ENCODE data around the gene CDKN1C. TPM values are rescaled to one million over a fixed set of nuclear protein-coding genes. Genes with fewer than 3 reads are reported as not detected.

The CDKN1C gene
- polyA plus RNA-seq, 1 donor from 2014 or later: 36.7 TPM

DNA sequence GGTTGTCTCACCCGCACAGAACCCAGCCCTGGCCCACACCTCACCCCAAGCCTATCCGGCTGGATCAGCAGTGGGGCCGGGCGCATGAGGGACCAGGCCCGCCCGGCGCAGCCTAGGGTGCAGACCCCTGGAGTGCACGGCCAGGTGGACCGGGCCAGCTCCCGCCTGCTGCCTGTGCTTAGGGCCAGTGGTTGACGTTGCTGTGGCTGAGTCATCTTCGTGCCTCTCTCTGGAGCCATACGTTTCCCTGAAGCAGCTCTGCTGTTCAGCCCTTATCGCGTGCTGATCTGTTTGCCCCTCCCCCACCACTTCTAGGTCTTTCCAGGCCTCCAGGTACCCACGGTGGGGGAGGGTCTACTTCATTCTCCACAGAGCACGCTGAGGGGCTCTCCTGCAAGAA lies 39.5 kb downstream of the CDKN1C start:
- no peak overlapping the region for H3K4me2 ChIP-seq (ENCODE audit: low read length)
- no peaks in the 10 kb centered on the region for H3F3A ChIP-seq (ENCODE audit: insufficient read depth, low read length, poor library complexity, severe bottlenecking)
- no peak overlapping the region for H3K4me3 ChIP-seq (ENCODE audit: low read length)
- no peaks in the 10 kb centered on the region for H3K27me3 ChIP-seq (ENCODE audit: insufficient read depth, low read depth, low read length)
- H3K9ac ChIP-seq (ENCODE audit: low read length): no peak overlapping the region
- TF ChIP-seq SMC3 (conservative IDR thresholded peaks at IDR 0.05; ENCODE audit: poor library complexity) (no peak), EZH2 (IDR thresholded peaks at IDR 0.05; ENCODE audit: borderline replicate concordance, insufficient read depth, low read length, poor library complexity, severe bottlenecking) (no peak), TAF1 (IDR thresholded peaks at IDR 0.05; ENCODE audit: low read depth) (no peak), RAD21 (conservative IDR thresholded peaks at IDR 0.05) (no peak), EP300 (conservative IDR thresholded peaks at IDR 0.05; ENCODE audit: poor library complexity, severe bottlenecking) (no peak), POLR2AphosphoS5 (IDR thresholded peaks at IDR 0.05) (no peak), MXI1 (conservative IDR thresholded peaks at IDR 0.05; ENCODE audit: poor library complexity, severe bottlenecking) (no peak)
- TF ChIP-seq, protein P1, sequence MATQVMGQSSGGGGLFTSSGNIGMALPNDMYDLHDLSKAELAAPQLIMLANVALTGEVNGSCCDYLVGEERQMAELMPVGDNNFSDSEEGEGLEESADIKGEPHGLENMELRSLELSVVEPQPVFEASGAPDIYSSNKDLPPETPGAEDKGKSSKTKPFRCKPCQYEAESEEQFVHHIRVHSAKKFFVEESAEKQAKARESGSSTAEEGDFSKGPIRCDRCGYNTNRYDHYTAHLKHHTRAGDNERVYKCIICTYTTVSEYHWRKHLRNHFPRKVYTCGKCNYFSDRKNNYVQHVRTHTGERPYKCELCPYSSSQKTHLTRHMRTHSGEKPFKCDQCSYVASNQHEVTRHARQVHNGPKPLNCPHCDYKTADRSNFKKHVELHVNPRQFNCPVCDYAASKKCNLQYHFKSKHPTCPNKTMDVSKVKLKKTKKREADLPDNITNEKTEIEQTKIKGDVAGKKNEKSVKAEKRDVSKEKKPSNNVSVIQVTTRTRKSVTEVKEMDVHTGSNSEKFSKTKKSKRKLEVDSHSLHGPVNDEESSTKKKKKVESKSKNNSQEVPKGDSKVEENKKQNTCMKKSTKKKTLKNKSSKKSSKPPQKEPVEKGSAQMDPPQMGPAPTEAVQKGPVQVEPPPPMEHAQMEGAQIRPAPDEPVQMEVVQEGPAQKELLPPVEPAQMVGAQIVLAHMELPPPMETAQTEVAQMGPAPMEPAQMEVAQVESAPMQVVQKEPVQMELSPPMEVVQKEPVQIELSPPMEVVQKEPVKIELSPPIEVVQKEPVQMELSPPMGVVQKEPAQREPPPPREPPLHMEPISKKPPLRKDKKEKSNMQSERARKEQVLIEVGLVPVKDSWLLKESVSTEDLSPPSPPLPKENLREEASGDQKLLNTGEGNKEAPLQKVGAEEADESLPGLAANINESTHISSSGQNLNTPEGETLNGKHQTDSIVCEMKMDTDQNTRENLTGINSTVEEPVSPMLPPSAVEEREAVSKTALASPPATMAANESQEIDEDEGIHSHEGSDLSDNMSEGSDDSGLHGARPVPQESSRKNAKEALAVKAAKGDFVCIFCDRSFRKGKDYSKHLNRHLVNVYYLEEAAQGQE (IDR thresholded peaks at IDR 0.05; ENCODE audit: borderline replicate concordance): no peak
- TF ChIP-seq, protein P2, sequence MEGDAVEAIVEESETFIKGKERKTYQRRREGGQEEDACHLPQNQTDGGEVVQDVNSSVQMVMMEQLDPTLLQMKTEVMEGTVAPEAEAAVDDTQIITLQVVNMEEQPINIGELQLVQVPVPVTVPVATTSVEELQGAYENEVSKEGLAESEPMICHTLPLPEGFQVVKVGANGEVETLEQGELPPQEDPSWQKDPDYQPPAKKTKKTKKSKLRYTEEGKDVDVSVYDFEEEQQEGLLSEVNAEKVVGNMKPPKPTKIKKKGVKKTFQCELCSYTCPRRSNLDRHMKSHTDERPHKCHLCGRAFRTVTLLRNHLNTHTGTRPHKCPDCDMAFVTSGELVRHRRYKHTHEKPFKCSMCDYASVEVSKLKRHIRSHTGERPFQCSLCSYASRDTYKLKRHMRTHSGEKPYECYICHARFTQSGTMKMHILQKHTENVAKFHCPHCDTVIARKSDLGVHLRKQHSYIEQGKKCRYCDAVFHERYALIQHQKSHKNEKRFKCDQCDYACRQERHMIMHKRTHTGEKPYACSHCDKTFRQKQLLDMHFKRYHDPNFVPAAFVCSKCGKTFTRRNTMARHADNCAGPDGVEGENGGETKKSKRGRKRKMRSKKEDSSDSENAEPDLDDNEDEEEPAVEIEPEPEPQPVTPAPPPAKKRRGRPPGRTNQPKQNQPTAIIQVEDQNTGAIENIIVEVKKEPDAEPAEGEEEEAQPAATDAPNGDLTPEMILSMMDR (IDR thresholded peaks at IDR 0.05; ENCODE audit: poor library complexity, severe bottlenecking): no peak
- no peak overlapping the region for H3K27ac ChIP-seq (ENCODE audit: low read length)
- no peaks in the 10 kb centered on the region for H4K20me1 ChIP-seq (ENCODE audit: insufficient read depth)
- H2AFZ ChIP-seq (ENCODE audit: low read depth, low read length): no peak overlapping the region
- no peaks in the 10 kb centered on the region for H3K36me3 ChIP-seq (ENCODE audit: insufficient read depth, low read length)
- H3K9me2 ChIP-seq (ENCODE audit: insufficient read depth, low read length): no peaks in the 10 kb centered on the region
- H3K79me2 ChIP-seq (replicated peaks; ENCODE audit: insufficient read depth, low read length): no peaks in the 10 kb centered on the region
- H3K9me3 ChIP-seq (ENCODE audit: low read length): no peaks in the 10 kb centered on the region

DNA sequence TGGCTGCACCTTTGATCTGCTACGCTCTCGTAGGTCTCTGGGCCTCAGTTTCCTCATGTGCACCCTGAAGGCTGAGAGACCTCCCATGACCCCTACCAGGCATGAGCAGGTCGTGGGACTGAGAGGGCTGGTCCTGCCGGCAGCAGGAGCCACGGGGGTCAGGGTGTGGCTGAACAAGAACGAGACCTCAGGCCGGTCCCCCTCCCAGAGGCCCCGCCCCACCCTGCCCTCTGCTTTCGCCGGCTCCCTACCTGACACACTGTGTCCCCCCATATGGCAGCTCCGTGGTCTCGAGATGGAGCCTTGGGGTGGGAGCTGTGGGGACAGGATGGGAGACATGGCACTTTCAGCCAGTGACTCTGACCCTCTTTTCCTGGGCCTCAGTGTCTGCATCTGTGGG lies 40.6 kb downstream of the CDKN1C start:
- Histone ChIP-seq H3K9me2 (ENCODE audit: insufficient read depth, low read length) (no peaks in the 10 kb centered on the region), H3K27ac (ENCODE audit: low read length) (no peak overlapping the region), H3K4me2 (ENCODE audit: low read length) (no peak overlapping the region), H3K9me3 (ENCODE audit: low read length) (no peaks in the 10 kb centered on the region), H3K79me2 (replicated peaks; ENCODE audit: insufficient read depth, low read length) (no peaks in the 10 kb centered on the region), H3K4me3 (ENCODE audit: low read length) (no peak overlapping the region), H3K9ac (ENCODE audit: low read length) (no peak overlapping the region), H4K20me1 (ENCODE audit: insufficient read depth) (no peaks in the 10 kb centered on the region), H3K36me3 (ENCODE audit: insufficient read depth, low read length) (no peaks in the 10 kb centered on the region), H3K27me3 (ENCODE audit: insufficient read depth, low read depth, low read length) (no peaks in the 10 kb centered on the region), H2AFZ (ENCODE audit: low read depth, low read length) (no peak overlapping the region), H3F3A (ENCODE audit: insufficient read depth, low read length, poor library complexity, severe bottlenecking) (no peaks in the 10 kb centered on the region)
- TF ChIP-seq EZH2 (IDR thresholded peaks at IDR 0.05; ENCODE audit: borderline replicate concordance, insufficient read depth, low read length, poor library complexity, severe bottlenecking): no peak
- TF ChIP-seq RAD21 (conservative IDR thresholded peaks at IDR 0.05): no peak
- no peak for TF ChIP-seq EP300 (conservative IDR thresholded peaks at IDR 0.05; ENCODE audit: poor library complexity, severe bottlenecking)
- TF ChIP-seq SMC3 (conservative IDR thresholded peaks at IDR 0.05; ENCODE audit: poor library complexity): no peak
- TF ChIP-seq, protein P1 (IDR thresholded peaks at IDR 0.05; ENCODE audit: borderline replicate concordance): no peak

All from neural cell (in vitro differentiated cells).